HG03159 (cell line): Measurements from ENCODE around the gene DNASE2B.

Experiments
- ATAC-seq: cut with Tn5 transposase; IDR thresholded peaks from one replicate; pipeline ENCODE4 v1.9.1; 2021; ENCODE audit warnings: mild to moderate bottlenecking, moderate library complexity; ENCODE audit not compliant: unreplicated experiment

The DNASE2B gene

GRCh38 chr1:84373436-84374141 is 24.7 kb upstream of the DNASE2B start:
- no peak for ATAC-seq

GRCh38 chr1:84374991-84375696 is 23.1 kb upstream of the DNASE2B start:
- ATAC-seq = no peak

- ATAC-seq = no peak
These were observed 22.0 kb upstream of the DNASE2B start for GRCh38 chr1:84376000-84376910.

GRCh38 chr1:84377480-84378095 is 20.7 kb upstream of the DNASE2B start:
- no peak for ATAC-seq

GRCh38 chr1:84379138-84379916 is 19.0 kb upstream of the DNASE2B start:
- no peak for ATAC-seq

- no peak for ATAC-seq
These were observed 18.4 kb upstream of the DNASE2B start for GRCh38 chr1:84379917-84380180.

- no peak for ATAC-seq
These were observed 16.2 kb upstream of the DNASE2B start for GRCh38 chr1:84382127-84382526.

GRCh38 chr1:84385347-84385746 is 12.9 kb upstream of the DNASE2B start:
- ATAC-seq = no peak

GRCh38 chr1:84386716-84387479 is 11.4 kb upstream of the DNASE2B start:
- no peak for ATAC-seq

GRCh38 chr1:84387480-84388163 is 10.7 kb upstream of the DNASE2B start:
- no peak for ATAC-seq

GRCh38 chr1:84390226-84390625 is 8.1 kb upstream of the DNASE2B start:
- ATAC-seq = no peak

- ATAC-seq = no peak
These were observed 2.9 kb downstream of the DNASE2B start for GRCh38 chr1:84401156-84401555.

GRCh38 chr1:84402060-84402459 is 3.8 kb downstream of the DNASE2B start:
- no peak for ATAC-seq

GRCh38 chr1:84402501-84402900 is 4.2 kb downstream of the DNASE2B start:
- ATAC-seq = no peak

- no peak for ATAC-seq
These were observed 5.1 kb downstream of the DNASE2B start for GRCh38 chr1:84403347-84403746.

GRCh38 chr1:84406346-84406861 is 8.1 kb downstream of the DNASE2B start:
- no peak for ATAC-seq

GRCh38 chr1:84407524-84407923 is 9.2 kb downstream of the DNASE2B start:
- ATAC-seq = no peak

- no peak for ATAC-seq
These were observed 9.7 kb downstream of the DNASE2B start for GRCh38 chr1:84407958-84408422.

- ATAC-seq = no peak
These were observed 11.6 kb downstream of the DNASE2B start for GRCh38 chr1:84409888-84410287.
